CD4-positive, alpha-beta T cell (primary cell): ENCODE data around the gene KCNMA1. TPM values are rescaled to one million over a fixed set of nuclear protein-coding genes. Genes with fewer than 3 reads are reported as not detected.

Experiments
- ATAC-seq: fragments of 200-7000 bp; cut with Tn5 transposase; one replicate; pipeline ENCODE4 v1.10.0; 2022; ENCODE audit warnings: mild to moderate bottlenecking; ENCODE audit not compliant: poor library complexity
- CTCF ChIA-PET: fragments of 350-600 bp; sonication (Branson Sonifier 250); formaldehyde crosslinking; loops from one replicate; lab custom pipeline; 2021; ENCODE audit warnings: antibody characterized with exemption, inconsistent platforms; lab: Charles Lee
- POLR2A ChIA-PET: fragments of 350-600 bp; sonication (Branson Sonifier 250); formaldehyde crosslinking; loops from one replicate; lab custom pipeline; 2021; ENCODE audit warnings: antibody characterized with exemption, inconsistent platforms; lab: Charles Lee
- DNase-seq, 14 experiments: peaks; one replicate each; pipeline ENCODE4 v3.0.0-alpha.2; 2013 to 2020; ENCODE audit warnings: mixed read lengths in 2 of 14
- H3K27ac ChIP-seq, 2 donors: one replicate each; pipeline versions ENCODE4 v1.5.1 to v1.7.0; 2013; ENCODE audit warnings: low read length in 2 of 2, low read depth in 1 of 2, mild to moderate bottlenecking in 1 of 2
- H3K27me3 ChIP-seq, 2 experiments: 1 replicate in 1 of 2; 2 replicates in 1 of 2; pipeline versions ENCODE4 v1.6.1 to v1.7.0; 2013; ENCODE audit warnings: low read length in 2 of 2, control low read depth in 1 of 2, mild to moderate bottlenecking in 1 of 2, moderate library complexity in 1 of 2; ENCODE audit not compliant: insufficient read depth in 2 of 2, control insufficient read depth in 1 of 2
- H3K36me3 ChIP-seq: one replicate; pipeline ENCODE4 v1.6.1; 2013; ENCODE audit warnings: low read length, control low read depth; ENCODE audit not compliant: insufficient read depth
- H3K4me1 ChIP-seq: one replicate; pipeline ENCODE4 v1.6.1; 2013; ENCODE audit warnings: low read length, control low read depth; ENCODE audit not compliant: insufficient read depth
- H3K4me3 ChIP-seq: one replicate; pipeline ENCODE4 v1.5.1; 2013; ENCODE audit warnings: mild to moderate bottlenecking, low read length, moderate library complexity
- H3K9me3 ChIP-seq, 2 experiments: 1 replicate in 1 of 2; 2 replicates in 1 of 2; pipeline versions ENCODE4 v1.6.1 to v1.7.0; 2013; ENCODE audit warnings: low read length in 2 of 2, mild to moderate bottlenecking in 2 of 2, control low read depth in 1 of 2, moderate library complexity in 1 of 2; ENCODE audit not compliant: control insufficient read depth in 1 of 2, insufficient read depth in 1 of 2
- H3K27ac Mint-ChIP-seq: one replicate; pipeline ENCODE4 v1.8.0; 2020; ENCODE audit warnings: mixed read lengths
- H3K27me3 Mint-ChIP-seq: one replicate; pipeline ENCODE4 v1.8.0; 2021; ENCODE audit warnings: mixed read lengths
- H3K36me3 Mint-ChIP-seq: one replicate; pipeline ENCODE4 v1.8.0; 2021; ENCODE audit warnings: low read depth, mixed read lengths
- H3K4me1 Mint-ChIP-seq: one replicate; pipeline ENCODE4 v1.8.0; 2021; ENCODE audit warnings: low read depth, mixed read lengths
- H3K4me3 Mint-ChIP-seq: one replicate; pipeline ENCODE4 v1.8.0; 2020; ENCODE audit warnings: mild to moderate bottlenecking, mixed read lengths
- H3K9me3 Mint-ChIP-seq: one replicate; pipeline ENCODE4 v1.8.0; 2020; ENCODE audit warnings: mixed read lengths
- CTCF ChIP-seq: fragments of 200-600 bp; IDR thresholded peaks from one replicate; pipeline ENCODE4 v1.8.0; 2022; ENCODE audit warnings: antibody characterized with exemption, mild to moderate bottlenecking
- intact Hi-C, 2 experiments: fragments of 100-400 bp; cut with DNase I in 1 of 2; cut with micrococcal nuclease in 1 of 2; formaldehyde crosslinking; loops; one replicate each; pipeline versions ENCODE4 v1.15.1 to v1.9.0; 2023 to 2025; cut with DNase I, micrococcal nuclease
- total RNA-seq, 174 experiments: library from RNA in 2 of 174; stranded (reverse) in 2 of 174; gene quantifications; one replicate each; pipeline ENCODE4 v1.2.3 and lab custom pipeline; 2021 to 2026

The KCNMA1 gene
- total RNA-seq, 2 experiments from 2014 or later: not detected

- no peak for TF ChIP-seq CTCF
- Histone ChIP-seq H3K36me3 (no peaks in the 10 kb centered on the region), H3K4me1 (no peaks in the 10 kb centered on the region), H3K4me3 (no peak overlapping the region), H3K9me3 (no peaks in the 10 kb centered on the region), H3K27me3 (peaks cover 0 to 4% of the 10 kb centered on the region in 2 experiments), H3K27ac (no peak overlapping the region)
- H3K9me3 Mint-ChIP-seq: no peaks in the 10 kb centered on the region
- no peak overlapping the region for H3K4me3 Mint-ChIP-seq
- intact Hi-C loops: no loop called here
- POLR2A ChIA-PET: no interaction called here
- DNase-seq (no peak), ATAC-seq (no peak)
- no peaks in the 10 kb centered on the region for H3K36me3 Mint-ChIP-seq
- CTCF ChIA-PET: no interaction called here
- H3K27ac Mint-ChIP-seq: no peak overlapping the region
- peaks cover 26% of the 10 kb centered on the region for H3K27me3 Mint-ChIP-seq
- no peaks in the 10 kb centered on the region for H3K4me1 Mint-ChIP-seq
Observed at GRCh38 chr10:77210645-77211044, 427.0 kb downstream of the KCNMA1 start.

GRCh38 chr10:77208684-77209256, 428.8 kb downstream of the KCNMA1 start:
- POLR2A ChIA-PET: no interaction called here
- H3K9me3 ChIP-seq: no peaks in the 10 kb centered on the region
- H3K27me3 Mint-ChIP-seq: peaks cover 28% of the 10 kb centered on the region
- ATAC-seq (no peak), DNase-seq (no peak)
- peaks cover 4 to 5% of the 10 kb centered on the region in 2 experiments for H3K27me3 ChIP-seq
- H3K27ac Mint-ChIP-seq: no peak overlapping the region
- intact Hi-C loops: no loop called here
- peaks cover 4% of the 10 kb centered on the region for H3K9me3 Mint-ChIP-seq
- no peaks in the 10 kb centered on the region for H3K4me1 ChIP-seq
- no peak overlapping the region for H3K4me3 ChIP-seq
- no peaks in the 10 kb centered on the region for H3K36me3 ChIP-seq
- no peaks in the 10 kb centered on the region for H3K4me1 Mint-ChIP-seq
- H3K36me3 Mint-ChIP-seq: no peaks in the 10 kb centered on the region
- no peak for TF ChIP-seq CTCF
- no peak overlapping the region for H3K27ac ChIP-seq
- no peak overlapping the region for H3K4me3 Mint-ChIP-seq
- CTCF ChIA-PET: interaction anchor here (0.6 kb wide), 1 partner anchor 533 kb away, joined by 3 read pairs; no protein-coding TSS in a partner anchor

GRCh38 chr10:77207828-77208185, 429.8 kb downstream of the KCNMA1 start:
- Histone ChIP-seq H3K4me3 (no peak overlapping the region), H3K4me1 (no peaks in the 10 kb centered on the region), H3K27ac (no peak overlapping the region), H3K9me3 (no peaks in the 10 kb centered on the region), H3K36me3 (no peaks in the 10 kb centered on the region), H3K27me3 (peaks cover 6 to 14% of the 10 kb centered on the region in 2 experiments)
- H3K27ac Mint-ChIP-seq: no peak overlapping the region
- ATAC-seq (no peak), DNase-seq (no peak)
- intact Hi-C loops: no loop called here
- H3K27me3 Mint-ChIP-seq: peaks cover 28% of the 10 kb centered on the region
- no peak for TF ChIP-seq CTCF
- no peaks in the 10 kb centered on the region for H3K36me3 Mint-ChIP-seq
- H3K4me1 Mint-ChIP-seq: no peaks in the 10 kb centered on the region
- ChIA-PET POLR2A (no interaction called here), CTCF (no interaction called here)
- no peak overlapping the region for H3K4me3 Mint-ChIP-seq
- H3K9me3 Mint-ChIP-seq: peaks cover 4% of the 10 kb centered on the region
